K562 (cell line): ENCODE results near the gene STK16. TPM values are rescaled to one million over a fixed set of nuclear protein-coding genes. Genes with fewer than 3 reads are reported as not detected.

Source experiments
- BMI1 ChIP-seq: fragments of 150-350 bp; IDR thresholded peaks from 2 replicates; pipeline ENCODE4 v1.6.1; 2014; ENCODE audit warnings: low read length
- CHD4 ChIP-seq: fragments of 200-600 bp; sonication (generic); IDR thresholded peaks from 3 replicates; pipeline ENCODE4 v1.6.1; 2012; ENCODE audit warnings: low read depth, mild to moderate bottlenecking, mixed read lengths, low read length, inconsistent platforms; ENCODE audit not compliant: insufficient read depth, insufficient replicate concordance, poor library complexity, severe bottlenecking
- DPF2 ChIP-seq: fragments of 450-650 bp; IDR thresholded peaks from 2 replicates; pipeline ENCODE4 v1.6.1; 2016
- FIP1L1 ChIP-seq: fragments of 200-400 bp; formaldehyde crosslinking; IDR thresholded peaks from 2 replicates; pipeline ENCODE4 v1.6.1; 2018; ENCODE audit warnings: mild to moderate bottlenecking, low read depth, low read length; ENCODE audit not compliant: poor library complexity, severe bottlenecking
- HDAC6 ChIP-seq: IDR thresholded peaks from 2 replicates; pipeline ENCODE4 v1.6.1; 2012; ENCODE audit warnings: low read depth, mild to moderate bottlenecking, control low read depth, inconsistent platforms, low read length, moderate library complexity
- KLF6 ChIP-seq: fragments of 250-450 bp; sonication (Bioruptor Pico); IDR thresholded peaks from 2 replicates; pipeline ENCODE4 v1.4.0; 2020; ENCODE audit warnings: mild to moderate bottlenecking, moderate library complexity, borderline replicate concordance
- MAFG ChIP-seq: fragments of 450-650 bp; conservative IDR thresholded peaks from 2 replicates; pipeline ENCODE4 v1.6.1; 2016; ENCODE audit warnings: missing genetic modification characterization, missing compliant biosample characterization
- NR2C1 ChIP-seq, 2 experiments: fragments of 450-650 bp; IDR thresholded peaks; 2 replicates each; pipeline ENCODE4 v1.6.1; 2017; ENCODE audit warnings: mild to moderate bottlenecking in 2 of 2, antibody characterized with exemption in 1 of 2, inconsistent platforms in 1 of 2, missing compliant biosample characterization in 1 of 2, missing genetic modification characterization in 1 of 2
- NR2C2 ChIP-seq, 2 experiments: fragments of 200-800 bp in 1 of 2; sonication (Bioruptor generic) in 1 of 2; sonication (generic) in 1 of 2; formaldehyde crosslinking in 1 of 2; IDR thresholded peaks; 2 replicates each; pipeline versions ENCODE4 v1.6.1 to v1.8.0; 2016 to 2022; ENCODE audit warnings: mild to moderate bottlenecking in 1 of 2, missing compliant biosample characterization in 1 of 2, missing genetic modification characterization in 1 of 2, missing genetic modification reagents in 1 of 2
- OTX1 ChIP-seq: fragments of 450-650 bp; formaldehyde crosslinking; IDR thresholded peaks from 2 replicates; pipeline ENCODE4 v1.4.0; 2022; ENCODE audit warnings: mild to moderate bottlenecking
- POLR2A ChIP-seq: fragments of 450-650 bp; conservative IDR thresholded peaks from 2 replicates; pipeline ENCODE4 v1.6.1; 2016
- SIX5 ChIP-seq, 2 experiments: IDR thresholded peaks; 2 replicates each; pipeline ENCODE4 v1.6.1; 2011; ENCODE audit warnings: low read length in 2 of 2, borderline replicate concordance in 1 of 2, low read depth in 1 of 2, mild to moderate bottlenecking in 1 of 2, moderate library complexity in 1 of 2; ENCODE audit not compliant: insufficient read depth in 1 of 2
- SMAD1 ChIP-seq: fragments of 150-350 bp; IDR thresholded peaks from 2 replicates; pipeline ENCODE4 v1.6.1; 2014; ENCODE audit warnings: low read length, low read depth; ENCODE audit not compliant: partially characterized antibody
- SOX6 ChIP-seq: fragments of 450-650 bp; IDR thresholded peaks from 2 replicates; pipeline ENCODE4 v1.6.1; 2014; ENCODE audit warnings: mild to moderate bottlenecking
- SRSF1 ChIP-seq: fragments of 200-400 bp; formaldehyde crosslinking; IDR thresholded peaks from 2 replicates; pipeline ENCODE4 v1.6.1; 2017; ENCODE audit warnings: mild to moderate bottlenecking, low read depth, low read length, moderate library complexity
- TSC22D4 ChIP-seq: fragments of 450-650 bp; IDR thresholded peaks from 2 replicates; pipeline ENCODE4 v1.6.1; 2016; ENCODE audit warnings: missing genetic modification characterization, missing biosample characterization, control low read depth
- ZNF3 ChIP-seq: fragments of 250-450 bp; sonication (Bioruptor Pico); IDR thresholded peaks from 2 replicates; pipeline ENCODE4 v1.5.0; 2021; ENCODE audit warnings: mild to moderate bottlenecking, moderate library complexity
- ZNF324 ChIP-seq: fragments of 250-450 bp; sonication (Bioruptor Pico); IDR thresholded peaks from 2 replicates; pipeline ENCODE4 v1.4.0; 2020; ENCODE audit warnings: mild to moderate bottlenecking
- ZNF707 ChIP-seq: fragments of 250-450 bp; sonication (Bioruptor Pico); conservative IDR thresholded peaks from 2 replicates; pipeline ENCODE4 v1.8.0; 2022; ENCODE audit warnings: inconsistent platforms, mild to moderate bottlenecking, moderate library complexity
- polyA plus RNA-seq, 8 experiments: library from polyadenylated mRNA; depleted of rRNA in 4 of 8; stranded (reverse) in 5 of 8; unstranded in 3 of 8; fragments of >200 nt; fragmentation: Nextera tagmentation in 2 of 8; fragmentation: Illumina TruSeq in 1 of 8; extraction: Ambion mirVana in 2 of 8; extraction: Trizol in 1 of 8; gene quantifications; 2 replicates each; pipeline versions ENCODE4 v1.2.1 to v1.2.3, GENCODE V29; 2011 to 2014; ENCODE audit warnings: inconsistent platforms in 1 of 8, missing spikeins in 1 of 8
- total RNA-seq, 7 experiments: library from RNA; depleted of rRNA in 6 of 7; stranded (reverse); fragments of >200 nt in 6 of 7; fragmentation: Illumina TruSeq in 2 of 7; extraction: Trizol in 2 of 7; gene quantifications; 2 replicates each; pipeline versions ENCODE4 v1.2.1 to v1.2.3, GENCODE V29; 2011 to 2021; ENCODE audit warnings: low replicate concordance in 1 of 7
- TF ChIP-seq, protein P1 (sequence below): fragments of 450-650 bp; IDR thresholded peaks from 2 replicates; pipeline ENCODE4 v1.7.1; 2018; ENCODE audit warnings: mild to moderate bottlenecking, low read depth; ENCODE audit not compliant: partially characterized antibody
- TF ChIP-seq, protein P2 (sequence below): sonication (generic); formaldehyde crosslinking; IDR thresholded peaks from 2 replicates; pipeline ENCODE4 v1.8.0; 2022; ENCODE audit warnings: mild to moderate bottlenecking, low read depth, missing genetic modification reagents
- TF ChIP-seq, protein P3 (sequence below): sonication (generic); IDR thresholded peaks from 2 replicates; pipeline ENCODE4 v1.6.1; 2016
- TF ChIP-seq, protein P4 (sequence below): fragments of 450-650 bp; IDR thresholded peaks from 2 replicates; pipeline ENCODE4 v1.6.1; 2016; ENCODE audit warnings: low read depth, mild to moderate bottlenecking, moderate library complexity

STK16 gene
- total and polyA plus RNA-seq, 9 of the 15 experiments (the other 6 are each of a cell fraction or from before 2014, with no cell fraction given): 5.4 to 36.2 (median 17.8) TPM

DNA sequence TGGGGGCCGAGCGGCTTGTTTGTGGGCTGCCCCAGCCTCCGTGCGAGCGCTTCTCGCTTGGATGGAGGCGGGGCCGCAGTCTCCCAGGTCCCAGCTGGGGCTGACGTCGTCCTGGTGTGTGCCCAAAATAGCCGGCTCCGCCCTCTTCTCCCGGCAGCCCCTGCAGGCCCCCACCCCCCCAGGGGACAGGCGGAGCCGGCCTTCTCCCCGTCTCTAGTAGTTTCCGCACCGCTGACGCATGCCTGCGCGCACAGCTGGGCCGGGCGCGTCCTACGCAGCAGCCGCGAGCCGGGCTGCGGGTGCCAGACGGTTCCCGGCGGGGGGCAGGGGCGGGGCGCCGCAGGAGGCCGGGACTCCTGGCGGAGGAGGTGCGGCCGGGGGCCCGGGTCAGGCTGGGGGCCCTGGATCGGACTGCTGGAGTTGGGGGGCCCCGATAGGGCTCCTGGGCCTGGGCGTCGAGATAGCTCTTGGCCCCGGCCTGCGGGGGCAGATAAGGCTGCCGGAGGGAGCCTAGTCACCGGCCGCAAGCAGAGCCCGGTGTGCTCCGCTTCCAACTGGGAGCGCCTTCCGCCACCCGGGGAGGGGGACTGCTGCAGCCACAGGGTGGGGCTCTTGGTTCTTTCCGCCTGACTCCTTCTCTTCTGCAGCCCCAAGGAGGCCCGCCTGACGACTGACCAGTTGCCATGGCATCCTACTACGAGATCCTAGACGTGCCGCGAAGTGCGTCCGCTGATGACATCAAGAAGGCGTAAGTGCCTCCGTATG lies 34.1 kb downstream of the STK16 start, which contains the start of gene DNAJB2 (continued):
- TF ChIP-seq SRSF1 (no peak), SOX6 (peak; percentile 95), SIX5 (IDR thresholded peaks at IDR 0.05; ENCODE audit: borderline replicate concordance in 1 of 2, insufficient read depth in 1 of 2, low read depth in 1 of 2, low read length in 2 of 2) (no peak), ZNF3 (CRISPR knock-in tag) (no peak), DPF2 (peak; percentile 86), OTX1 (CRISPR knock-in tag) (no peak), NR2C1 (IDR thresholded peaks at IDR 0.05) (no peak), NR2C1 (tag; IDR thresholded peaks at IDR 0.05) (0 out of 2 replicates have a peak, but pooled peaks have one; percentile 28), SMAD1 (peak; percentile 80), HDAC6 (no peak), CHD4 (no peak), POLR2A (no peak), TSC22D4 (tag) (no peak), NR2C2 (CRISPR knock-in tag; IDR thresholded peaks at IDR 0.05) (no peak), NR2C2 (tag; IDR thresholded peaks at IDR 0.05) (peak; percentile 82), ZNF707 (no peak), MAFG (tag) (peak; percentile 65), BMI1 (peak; percentile 89), FIP1L1 (peak; percentile 95), ZNF324 (CRISPR knock-in tag) (no peak), KLF6 (CRISPR knock-in tag) (peak; percentile 36; the same call in 1 of the 2 replicates)
- TF ChIP-seq, protein P1, sequence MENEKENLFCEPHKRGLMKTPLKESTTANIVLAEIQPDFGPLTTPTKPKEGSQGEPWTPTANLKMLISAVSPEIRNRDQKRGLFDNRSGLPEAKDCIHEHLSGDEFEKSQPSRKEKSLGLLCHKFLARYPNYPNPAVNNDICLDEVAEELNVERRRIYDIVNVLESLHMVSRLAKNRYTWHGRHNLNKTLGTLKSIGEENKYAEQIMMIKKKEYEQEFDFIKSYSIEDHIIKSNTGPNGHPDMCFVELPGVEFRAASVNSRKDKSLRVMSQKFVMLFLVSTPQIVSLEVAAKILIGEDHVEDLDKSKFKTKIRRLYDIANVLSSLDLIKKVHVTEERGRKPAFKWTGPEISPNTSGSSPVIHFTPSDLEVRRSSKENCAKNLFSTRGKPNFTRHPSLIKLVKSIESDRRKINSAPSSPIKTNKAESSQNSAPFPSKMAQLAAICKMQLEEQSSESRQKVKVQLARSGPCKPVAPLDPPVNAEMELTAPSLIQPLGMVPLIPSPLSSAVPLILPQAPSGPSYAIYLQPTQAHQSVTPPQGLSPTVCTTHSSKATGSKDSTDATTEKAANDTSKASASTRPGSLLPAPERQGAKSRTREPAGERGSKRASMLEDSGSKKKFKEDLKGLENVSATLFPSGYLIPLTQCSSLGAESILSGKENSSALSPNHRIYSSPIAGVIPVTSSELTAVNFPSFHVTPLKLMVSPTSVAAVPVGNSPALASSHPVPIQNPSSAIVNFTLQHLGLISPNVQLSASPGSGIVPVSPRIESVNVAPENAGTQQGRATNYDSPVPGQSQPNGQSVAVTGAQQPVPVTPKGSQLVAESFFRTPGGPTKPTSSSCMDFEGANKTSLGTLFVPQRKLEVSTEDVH: peak; percentile 29
- TF ChIP-seq, protein P2, sequence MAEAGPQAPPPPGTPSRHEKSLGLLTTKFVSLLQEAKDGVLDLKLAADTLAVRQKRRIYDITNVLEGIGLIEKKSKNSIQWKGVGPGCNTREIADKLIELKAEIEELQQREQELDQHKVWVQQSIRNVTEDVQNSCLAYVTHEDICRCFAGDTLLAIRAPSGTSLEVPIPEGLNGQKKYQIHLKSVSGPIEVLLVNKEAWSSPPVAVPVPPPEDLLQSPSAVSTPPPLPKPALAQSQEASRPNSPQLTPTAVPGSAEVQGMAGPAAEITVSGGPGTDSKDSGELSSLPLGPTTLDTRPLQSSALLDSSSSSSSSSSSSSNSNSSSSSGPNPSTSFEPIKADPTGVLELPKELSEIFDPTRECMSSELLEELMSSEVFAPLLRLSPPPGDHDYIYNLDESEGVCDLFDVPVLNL (CRISPR knock-in tag): no peak
- TF ChIP-seq, protein P3, sequence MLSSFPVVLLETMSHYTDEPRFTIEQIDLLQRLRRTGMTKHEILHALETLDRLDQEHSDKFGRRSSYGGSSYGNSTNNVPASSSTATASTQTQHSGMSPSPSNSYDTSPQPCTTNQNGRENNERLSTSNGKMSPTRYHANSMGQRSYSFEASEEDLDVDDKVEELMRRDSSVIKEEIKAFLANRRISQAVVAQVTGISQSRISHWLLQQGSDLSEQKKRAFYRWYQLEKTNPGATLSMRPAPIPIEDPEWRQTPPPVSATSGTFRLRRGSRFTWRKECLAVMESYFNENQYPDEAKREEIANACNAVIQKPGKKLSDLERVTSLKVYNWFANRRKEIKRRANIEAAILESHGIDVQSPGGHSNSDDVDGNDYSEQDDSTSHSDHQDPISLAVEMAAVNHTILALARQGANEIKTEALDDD: no peak
- TF ChIP-seq, protein P4, sequence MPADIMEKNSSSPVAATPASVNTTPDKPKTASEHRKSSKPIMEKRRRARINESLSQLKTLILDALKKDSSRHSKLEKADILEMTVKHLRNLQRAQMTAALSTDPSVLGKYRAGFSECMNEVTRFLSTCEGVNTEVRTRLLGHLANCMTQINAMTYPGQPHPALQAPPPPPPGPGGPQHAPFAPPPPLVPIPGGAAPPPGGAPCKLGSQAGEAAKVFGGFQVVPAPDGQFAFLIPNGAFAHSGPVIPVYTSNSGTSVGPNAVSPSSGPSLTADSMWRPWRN: peak; percentile 89
